ENCODE measurements around the gene IGHMBP2.
A peak's percentile ranks its signal among the peaks of the same experiment; 100 is the strongest.

The IGHMBP2 gene

DNA sequence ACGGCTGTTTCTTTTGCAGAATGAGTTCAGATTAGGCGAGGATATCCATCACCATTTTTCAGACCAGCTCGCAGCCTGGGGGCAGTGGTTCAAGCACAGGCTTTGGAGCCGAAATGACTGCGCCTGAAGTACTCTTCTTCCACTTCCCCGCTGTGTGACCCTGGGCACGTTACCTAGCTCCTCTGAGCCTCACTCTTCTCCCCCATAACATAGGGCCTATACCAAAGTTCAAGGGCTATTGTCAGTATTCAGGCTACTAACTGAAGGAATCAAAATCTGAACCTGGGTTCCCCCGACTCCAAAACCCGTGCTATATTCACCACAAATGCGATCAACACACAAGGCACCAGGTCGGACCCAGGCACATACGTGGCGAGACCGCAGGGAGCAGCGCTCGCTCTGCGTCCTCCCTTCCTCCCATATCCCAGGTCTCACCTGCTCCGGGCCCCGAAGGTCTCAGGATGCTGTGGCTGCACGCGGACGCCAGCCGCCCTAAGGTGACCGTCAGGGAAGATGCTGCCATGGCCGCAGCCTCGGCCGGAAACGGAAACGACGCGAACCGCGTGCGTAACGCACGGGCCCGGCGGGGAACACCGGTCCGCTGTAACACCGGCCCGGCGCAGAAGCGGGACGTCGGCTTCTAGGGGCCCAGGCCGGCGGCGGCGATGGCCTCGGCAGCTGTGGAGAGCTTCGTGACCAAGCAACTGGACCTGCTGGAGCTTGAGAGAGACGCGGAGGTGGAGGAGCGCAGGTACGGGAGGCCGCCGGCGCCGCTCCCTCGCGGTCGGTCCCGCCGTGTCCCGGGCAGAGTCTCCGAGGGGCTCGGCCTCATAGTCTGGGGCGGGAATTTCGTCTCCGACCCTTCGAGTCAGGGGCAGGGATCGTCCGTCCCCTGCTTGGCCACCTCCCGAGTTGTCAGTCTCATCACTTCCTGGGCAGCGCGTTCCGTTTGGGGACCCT is at the start of gene IGHMBP2, which contains the start of gene MRPL21 (continued):
- TF ChIP-seq, protein P1, sequence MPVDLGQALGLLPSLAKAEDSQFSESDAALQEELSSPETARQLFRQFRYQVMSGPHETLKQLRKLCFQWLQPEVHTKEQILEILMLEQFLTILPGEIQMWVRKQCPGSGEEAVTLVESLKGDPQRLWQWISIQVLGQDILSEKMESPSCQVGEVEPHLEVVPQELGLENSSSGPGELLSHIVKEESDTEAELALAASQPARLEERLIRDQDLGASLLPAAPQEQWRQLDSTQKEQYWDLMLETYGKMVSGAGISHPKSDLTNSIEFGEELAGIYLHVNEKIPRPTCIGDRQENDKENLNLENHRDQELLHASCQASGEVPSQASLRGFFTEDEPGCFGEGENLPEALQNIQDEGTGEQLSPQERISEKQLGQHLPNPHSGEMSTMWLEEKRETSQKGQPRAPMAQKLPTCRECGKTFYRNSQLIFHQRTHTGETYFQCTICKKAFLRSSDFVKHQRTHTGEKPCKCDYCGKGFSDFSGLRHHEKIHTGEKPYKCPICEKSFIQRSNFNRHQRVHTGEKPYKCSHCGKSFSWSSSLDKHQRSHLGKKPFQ (tag by site-specific recombination; IDR thresholded peaks at IDR 0.05), result no peak
- TF ChIP-seq, protein P2, sequence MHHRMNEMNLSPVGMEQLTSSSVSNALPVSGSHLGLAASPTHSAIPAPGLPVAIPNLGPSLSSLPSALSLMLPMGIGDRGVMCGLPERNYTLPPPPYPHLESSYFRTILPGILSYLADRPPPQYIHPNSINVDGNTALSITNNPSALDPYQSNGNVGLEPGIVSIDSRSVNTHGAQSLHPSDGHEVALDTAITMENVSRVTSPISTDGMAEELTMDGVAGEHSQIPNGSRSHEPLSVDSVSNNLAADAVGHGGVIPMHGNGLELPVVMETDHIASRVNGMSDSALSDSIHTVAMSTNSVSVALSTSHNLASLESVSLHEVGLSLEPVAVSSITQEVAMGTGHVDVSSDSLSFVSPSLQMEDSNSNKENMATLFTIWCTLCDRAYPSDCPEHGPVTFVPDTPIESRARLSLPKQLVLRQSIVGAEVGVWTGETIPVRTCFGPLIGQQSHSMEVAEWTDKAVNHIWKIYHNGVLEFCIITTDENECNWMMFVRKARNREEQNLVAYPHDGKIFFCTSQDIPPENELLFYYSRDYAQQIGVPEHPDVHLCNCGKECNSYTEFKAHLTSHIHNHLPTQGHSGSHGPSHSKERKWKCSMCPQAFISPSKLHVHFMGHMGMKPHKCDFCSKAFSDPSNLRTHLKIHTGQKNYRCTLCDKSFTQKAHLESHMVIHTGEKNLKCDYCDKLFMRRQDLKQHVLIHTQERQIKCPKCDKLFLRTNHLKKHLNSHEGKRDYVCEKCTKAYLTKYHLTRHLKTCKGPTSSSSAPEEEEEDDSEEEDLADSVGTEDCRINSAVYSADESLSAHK (tag by site-specific recombination; IDR thresholded peaks at IDR 0.05), result peak; percentile 90
- TF ChIP-seq ZBTB20 (tag by site-specific recombination; IDR thresholded peaks at IDR 0.05) (peak; percentile 83; the same call in 1 of the 2 replicates), ZNF184 (tag by site-specific recombination; IDR thresholded peaks at IDR 0.05) (no peak), ZNF660 (tag by site-specific recombination; IDR thresholded peaks at IDR 0.05) (peak; percentile 94), ZNF324 (tag by site-specific recombination; IDR thresholded peaks at IDR 0.05) (peak; percentile 87), ZNF112 (tag by site-specific recombination; IDR thresholded peaks at IDR 0.05) (no peak), TRIM28 (IDR thresholded peaks at IDR 0.05; ENCODE audit: borderline replicate concordance, low read length) (peak; percentile 35; the same call in 1 of the 2 replicates), SP3 (tag by site-specific recombination; IDR thresholded peaks at IDR 0.05) (peak; percentile 64), KLF1 (tag by site-specific recombination; IDR thresholded peaks at IDR 0.05) (peak; percentile 38), KLF9 (tag by site-specific recombination; IDR thresholded peaks at IDR 0.05; ENCODE audit: low read depth) (no peak), ZBTB6 (tag by site-specific recombination; IDR thresholded peaks at IDR 0.05) (0 out of 2 replicates have a peak, but pooled peaks have one; percentile 15), ZNF311 (tag by site-specific recombination; IDR thresholded peaks at IDR 0.05; ENCODE audit: borderline replicate concordance) (no peak), ZSCAN18 (tag by site-specific recombination; IDR thresholded peaks at IDR 0.05) (no peak), ZNF266 (tag by site-specific recombination; IDR thresholded peaks at IDR 0.05; ENCODE audit: low read depth) (no peak), ZIC2 (tag by site-specific recombination; IDR thresholded peaks at IDR 0.05) (0 out of 2 replicates have a peak, but pooled peaks have one; percentile 6), ZSCAN4 (tag by site-specific recombination; IDR thresholded peaks at IDR 0.05) (0 out of 2 replicates have a peak, but pooled peaks have one; percentile 45), ZSCAN23 (tag by site-specific recombination; IDR thresholded peaks at IDR 0.05) (peak; percentile 20; the same call in 1 of the 2 replicates), OVOL3 (tag by site-specific recombination; IDR thresholded peaks at IDR 0.05) (no peak), ZNF350 (tag by site-specific recombination; IDR thresholded peaks at IDR 0.05) (no peak)
- TF ChIP-seq, protein P3, sequence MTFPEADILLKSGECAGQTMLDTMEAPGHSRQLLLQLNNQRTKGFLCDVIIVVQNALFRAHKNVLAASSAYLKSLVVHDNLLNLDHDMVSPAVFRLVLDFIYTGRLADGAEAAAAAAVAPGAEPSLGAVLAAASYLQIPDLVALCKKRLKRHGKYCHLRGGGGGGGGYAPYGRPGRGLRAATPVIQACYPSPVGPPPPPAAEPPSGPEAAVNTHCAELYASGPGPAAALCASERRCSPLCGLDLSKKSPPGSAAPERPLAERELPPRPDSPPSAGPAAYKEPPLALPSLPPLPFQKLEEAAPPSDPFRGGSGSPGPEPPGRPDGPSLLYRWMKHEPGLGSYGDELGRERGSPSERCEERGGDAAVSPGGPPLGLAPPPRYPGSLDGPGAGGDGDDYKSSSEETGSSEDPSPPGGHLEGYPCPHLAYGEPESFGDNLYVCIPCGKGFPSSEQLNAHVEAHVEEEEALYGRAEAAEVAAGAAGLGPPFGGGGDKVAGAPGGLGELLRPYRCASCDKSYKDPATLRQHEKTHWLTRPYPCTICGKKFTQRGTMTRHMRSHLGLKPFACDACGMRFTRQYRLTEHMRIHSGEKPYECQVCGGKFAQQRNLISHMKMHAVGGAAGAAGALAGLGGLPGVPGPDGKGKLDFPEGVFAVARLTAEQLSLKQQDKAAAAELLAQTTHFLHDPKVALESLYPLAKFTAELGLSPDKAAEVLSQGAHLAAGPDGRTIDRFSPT (tag by site-specific recombination; IDR thresholded peaks at IDR 0.05), result no peak
- TF ChIP-seq, protein P4, sequence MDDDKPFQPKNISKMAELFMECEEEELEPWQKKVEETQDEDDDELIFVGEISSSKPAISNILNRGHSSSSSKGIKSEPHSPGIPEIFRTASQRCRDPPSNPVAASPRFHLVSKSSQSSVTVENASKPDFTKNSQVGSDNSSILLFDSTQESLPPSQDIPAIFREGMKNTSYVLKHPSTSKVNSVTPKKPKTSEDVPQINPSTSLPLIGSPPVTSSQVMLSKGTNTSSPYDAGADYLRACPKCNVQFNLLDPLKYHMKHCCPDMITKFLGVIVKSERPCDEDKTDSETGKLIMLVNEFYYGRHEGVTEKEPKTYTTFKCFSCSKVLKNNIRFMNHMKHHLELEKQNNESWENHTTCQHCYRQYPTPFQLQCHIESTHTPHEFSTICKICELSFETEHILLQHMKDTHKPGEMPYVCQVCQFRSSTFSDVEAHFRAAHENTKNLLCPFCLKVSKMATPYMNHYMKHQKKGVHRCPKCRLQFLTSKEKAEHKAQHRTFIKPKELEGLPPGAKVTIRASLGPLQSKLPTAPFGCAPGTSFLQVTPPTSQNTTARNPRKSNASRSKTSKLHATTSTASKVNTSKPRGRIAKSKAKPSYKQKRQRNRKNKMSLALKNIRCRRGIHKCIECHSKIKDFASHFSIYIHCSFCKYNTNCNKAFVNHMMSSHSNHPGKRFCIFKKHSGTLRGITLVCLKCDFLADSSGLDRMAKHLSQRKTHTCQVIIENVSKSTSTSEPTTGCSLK (tag by site-specific recombination; IDR thresholded peaks at IDR 0.05), result no peak
